Stimulated activated naive CD8-positive, alpha-beta T cell treated with anti-CD3 and anti-CD28 coated beads, Interleukin-15, Interleukin-2, amounts not matched to agents 100 U/mL and 50 U/mL, for 24 hours (primary cell): ENCODE data around the gene ARX.
A peak's percentile ranks its signal among the peaks of the same experiment; 100 is the strongest.

Experiments
- ATAC-seq: fragments of 150-1000 bp; cut with Tn5 transposase; one replicate; pipeline ENCODE4 v1.10.0; 2021
- DNase-seq: peaks from one replicate; pipeline ENCODE4 v3.0.0; 2021

Gene ARX

DNA sequence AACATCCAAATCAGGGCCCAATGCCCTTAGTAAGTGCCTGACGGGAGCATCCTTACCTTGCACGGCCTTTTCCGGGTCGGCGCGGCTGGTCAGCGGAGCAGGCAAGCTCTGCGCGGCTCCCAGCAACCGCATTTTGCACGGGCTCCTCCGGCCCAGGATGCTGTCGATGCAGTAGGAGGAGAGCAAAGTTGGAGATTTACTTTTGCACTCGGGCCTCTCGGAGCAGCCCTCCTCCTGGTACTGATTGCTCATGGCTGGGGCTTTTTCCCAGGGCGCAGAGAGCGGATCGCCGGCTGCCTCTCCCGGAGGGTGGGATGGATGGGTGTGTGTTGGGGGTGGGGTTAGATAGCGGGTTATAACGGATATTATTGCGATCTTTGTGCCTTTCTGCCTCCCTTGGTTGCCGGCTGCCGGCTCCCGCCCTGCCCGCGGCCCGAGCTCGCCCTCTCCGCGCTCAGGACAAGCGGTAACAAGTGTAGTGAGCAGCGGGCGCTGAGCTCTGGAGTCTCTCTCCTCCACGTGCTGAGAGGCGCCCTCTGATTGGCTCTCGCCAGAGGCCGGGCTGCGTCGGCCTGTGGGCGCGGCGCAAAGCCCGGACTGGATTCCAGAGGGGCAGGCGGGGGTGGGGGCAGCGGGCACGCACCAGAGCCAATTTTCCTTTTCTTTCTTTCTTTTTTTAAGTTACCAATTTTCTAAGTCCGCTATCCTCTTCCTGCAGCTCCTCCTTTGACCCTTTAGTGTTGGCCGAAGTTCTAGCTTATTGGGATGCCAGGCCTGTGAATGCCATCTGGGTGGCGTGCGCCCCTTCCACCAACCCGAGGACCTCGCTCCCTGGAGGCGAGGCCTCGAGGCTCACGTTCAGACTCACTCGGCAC lies at the start of gene ARX:
Gene ARX, minus strand, starts transcription at position 480 of the 875 bp plus-strand sequence. Its CDS starts 228 bp downstream, at position 252.
- peak; percentile 37 for DNase-seq
- ATAC-seq, result peak; percentile 86

DNA sequence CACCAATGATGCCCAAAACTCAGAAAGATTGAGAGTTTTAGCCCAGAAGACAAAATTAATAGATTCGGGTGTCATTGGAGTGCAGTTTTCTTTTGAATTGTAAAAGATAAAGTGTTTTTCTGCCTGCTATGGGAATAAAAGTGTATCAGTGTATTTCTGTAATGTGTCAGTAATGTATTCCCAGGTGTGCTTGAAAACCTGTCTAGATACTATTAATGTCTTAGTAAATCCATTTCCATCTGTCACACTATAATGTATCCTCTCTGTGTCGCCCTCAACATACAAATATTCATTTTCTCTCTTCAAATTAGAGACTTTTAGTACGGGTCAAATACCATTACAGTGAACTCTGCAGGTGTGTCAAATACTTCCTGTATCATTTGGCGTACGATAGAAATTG lies 43.5 kb upstream of the ARX start:
- ATAC-seq, result no peak
- DNase-seq, result no peak

DNA sequence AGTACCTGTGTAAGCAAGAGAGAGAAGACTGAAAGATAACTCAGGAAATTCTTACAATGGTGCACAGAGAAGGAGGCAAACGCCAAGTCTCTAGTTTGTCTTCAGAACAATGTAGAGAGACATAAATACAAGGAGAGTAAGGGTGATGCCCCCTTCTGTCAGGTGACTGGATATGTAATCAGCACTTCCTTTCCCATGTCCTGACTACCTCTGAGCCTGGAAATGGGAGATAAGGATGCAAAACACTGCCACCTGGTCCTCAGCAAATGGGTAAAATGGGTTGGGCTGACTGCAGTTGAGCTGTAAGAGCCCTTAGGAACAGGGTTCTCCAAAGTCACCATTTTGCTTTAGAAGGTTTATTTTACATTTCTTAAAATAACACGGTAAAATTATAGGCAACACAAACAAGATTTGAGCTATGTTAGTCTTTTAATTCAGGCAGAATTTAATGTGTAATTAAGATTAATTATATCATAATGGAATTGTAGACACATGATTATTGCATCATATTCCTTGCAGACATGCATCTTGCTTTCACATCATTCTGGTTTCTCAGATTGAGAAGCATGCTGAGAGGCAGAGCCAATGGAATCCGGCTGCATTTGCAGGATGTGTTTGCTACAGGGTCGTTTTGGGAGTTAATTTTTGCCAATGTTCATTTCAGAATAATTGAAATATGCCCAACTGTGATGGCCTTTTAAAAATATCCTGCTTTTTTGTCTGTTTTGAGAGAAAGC lies 37.2 kb upstream of the ARX start:
- DNase-seq (no peak), ATAC-seq (no peak)

DNA sequence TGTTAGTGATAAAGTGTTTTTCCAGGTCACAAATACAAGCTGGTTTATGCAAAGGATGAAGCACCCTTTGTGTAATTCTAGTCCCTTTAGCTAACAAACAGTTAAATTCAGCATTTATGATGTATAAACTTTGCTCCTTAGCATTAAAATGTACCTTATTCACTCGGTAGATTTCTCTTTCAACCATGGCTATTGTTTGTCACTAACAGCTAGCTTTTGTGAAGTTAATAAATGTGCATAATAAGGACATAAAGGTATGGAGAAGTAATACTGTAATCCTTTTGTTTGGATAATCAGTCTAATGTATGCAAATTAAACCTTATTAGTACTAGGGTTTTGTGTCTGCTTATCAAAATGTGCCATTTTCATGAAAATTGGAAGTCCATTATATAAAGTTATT lies 34.2 kb upstream of the ARX start:
- DNase-seq (no peak), ATAC-seq (no peak)

DNA sequence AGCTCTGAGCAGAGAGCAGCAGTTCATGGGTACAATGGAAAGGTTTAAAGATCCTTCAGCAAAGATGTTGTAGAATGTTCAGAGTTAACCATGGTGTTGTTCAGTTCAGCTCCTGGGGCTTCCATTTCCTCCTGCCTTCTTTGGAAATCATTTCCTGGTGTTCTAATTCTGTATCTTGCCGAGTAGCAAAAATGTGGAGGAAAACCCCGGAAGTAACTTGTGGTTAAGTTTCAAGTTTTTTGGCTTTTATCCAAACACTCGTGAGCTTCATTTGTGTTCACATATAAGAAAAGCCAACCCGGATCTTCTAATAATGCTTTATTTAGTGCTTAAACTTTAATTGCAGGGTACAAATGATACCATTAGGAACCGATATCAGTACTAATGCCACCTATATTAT lies 33.6 kb upstream of the ARX start:
- DNase-seq (no peak), ATAC-seq (no peak)

DNA sequence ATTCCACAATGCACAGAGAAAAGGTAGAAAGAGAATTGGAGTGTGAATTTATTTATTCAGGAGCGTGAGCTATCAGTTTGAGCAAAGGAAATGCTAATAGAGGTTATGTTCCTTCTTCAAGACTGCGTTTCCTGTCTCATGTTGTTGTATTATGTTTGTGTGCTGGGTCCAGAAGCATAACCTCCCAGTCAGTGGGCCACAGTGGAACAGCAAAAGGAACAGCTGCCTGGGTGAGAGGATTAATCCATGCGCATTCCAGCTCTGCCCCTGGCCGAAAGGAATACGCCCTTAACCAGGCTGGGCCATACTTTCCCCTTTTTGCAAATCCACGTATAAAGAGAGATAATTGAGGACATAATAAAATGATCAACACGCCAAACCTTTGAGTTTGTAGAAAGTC lies 32.4 kb upstream of the ARX start:
- no peak for ATAC-seq
- no peak for DNase-seq

DNA sequence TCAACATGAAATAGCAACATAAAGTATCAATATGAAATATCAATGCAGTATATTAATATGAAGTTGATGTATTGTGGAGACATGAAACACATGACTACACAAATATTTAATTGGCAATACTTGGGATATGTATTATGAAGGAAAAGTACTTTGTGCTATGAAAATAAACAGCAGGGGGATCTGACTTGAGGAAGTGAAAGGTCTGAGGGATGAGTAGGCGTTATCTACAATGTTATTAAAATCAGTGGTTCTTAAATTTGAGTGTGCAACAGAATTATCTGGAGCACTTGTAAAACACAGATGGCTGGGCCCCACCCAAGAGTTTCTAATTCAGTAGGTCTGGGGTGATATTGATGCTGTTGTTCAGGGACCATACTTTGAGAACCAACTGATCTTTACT lies 27.4 kb upstream of the ARX start:
- ATAC-seq, result no peak
- DNase-seq, result no peak

DNA sequence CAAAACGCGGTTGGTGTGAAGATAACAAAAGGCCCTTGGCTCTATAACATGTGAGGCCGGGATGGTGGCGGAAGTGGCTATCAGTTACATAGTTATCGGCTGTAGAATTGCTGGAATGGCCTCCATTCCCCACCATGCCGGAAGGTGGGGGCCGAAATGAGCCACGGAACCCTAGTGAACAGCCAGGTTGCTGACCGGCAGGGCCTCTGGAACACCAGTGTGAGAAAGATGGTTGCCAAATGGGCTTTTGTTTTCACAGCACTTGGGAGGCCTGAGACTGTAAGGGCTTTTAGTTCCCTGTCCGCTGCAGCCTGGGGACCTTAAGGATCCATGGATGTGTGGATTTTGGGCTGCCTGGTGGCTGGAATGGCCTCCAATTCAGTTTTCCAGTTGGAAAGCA lies 23.3 kb upstream of the ARX start:
- ATAC-seq, result no peak
- no peak for DNase-seq

DNA sequence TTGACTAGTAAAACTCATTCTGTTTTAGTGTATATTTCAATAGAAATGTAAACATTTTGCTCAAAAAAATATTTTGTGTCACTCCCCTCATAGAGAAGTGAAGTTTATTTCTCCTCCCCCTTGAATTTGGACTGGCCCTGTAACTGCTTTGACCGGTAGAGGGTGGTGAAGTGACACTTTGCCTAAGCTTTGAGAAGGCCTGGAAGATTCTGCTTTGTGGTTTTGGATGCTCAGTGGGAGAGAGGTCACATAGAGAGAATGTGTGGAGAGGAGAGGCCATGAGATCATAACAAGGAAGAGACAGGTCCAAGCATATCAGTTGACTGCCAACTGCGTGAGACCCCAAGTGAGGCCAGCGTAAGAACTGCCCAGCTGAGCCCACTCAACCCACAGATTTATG lies 19.1 kb upstream of the ARX start:
- DNase-seq (no peak), ATAC-seq (no peak)

DNA sequence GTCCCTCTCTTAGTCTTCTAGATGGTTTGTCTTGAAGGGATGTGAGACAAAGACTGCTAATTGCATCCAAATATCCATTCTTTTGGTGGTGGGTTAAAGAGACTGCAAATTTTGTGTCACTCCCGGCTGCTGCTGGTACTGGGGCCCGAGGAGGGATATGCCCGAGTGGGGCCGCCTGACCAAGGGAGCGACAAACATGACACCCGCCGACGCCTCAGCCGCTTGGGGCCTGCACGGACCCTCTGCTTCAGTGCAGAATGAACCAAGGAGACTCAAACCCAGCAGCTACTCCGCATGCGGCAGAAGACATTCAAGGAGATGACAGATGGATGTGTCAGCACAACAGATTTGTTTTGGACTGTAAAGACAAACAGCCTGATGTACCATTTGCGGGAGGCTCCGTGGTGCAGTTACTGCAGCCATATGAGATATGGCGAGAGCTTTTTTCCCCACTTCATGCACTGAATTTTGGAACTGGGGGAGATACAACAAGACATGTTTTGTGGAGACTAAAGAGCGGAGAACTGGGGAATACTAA lies 13.6 kb upstream of the ARX start:
- no peak for ATAC-seq

DNA sequence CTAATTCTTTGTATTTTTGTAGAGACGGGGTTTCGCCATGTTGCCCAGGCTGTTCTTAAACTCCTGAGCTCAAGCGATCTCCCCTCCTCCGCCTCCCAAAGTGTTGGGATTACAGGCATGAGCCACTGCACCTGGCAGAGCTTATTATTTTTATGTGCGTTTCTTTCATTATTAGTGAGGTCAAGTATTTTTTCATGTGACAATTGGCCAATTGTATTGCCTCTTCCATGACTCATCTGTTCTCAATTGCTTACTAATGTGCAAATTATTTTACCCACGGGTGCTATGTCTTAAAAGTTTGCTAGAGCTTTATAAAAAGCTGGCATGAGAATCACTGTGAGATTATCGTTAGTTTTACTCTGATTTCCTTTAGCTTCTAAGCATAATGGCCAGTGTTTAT lies 13.0 kb upstream of the ARX start:
- ATAC-seq (no peak), DNase-seq (no peak)

More for the DNA sequence above, 13.6 kb upstream of the ARX start:
- DNase-seq, result no peak

DNA sequence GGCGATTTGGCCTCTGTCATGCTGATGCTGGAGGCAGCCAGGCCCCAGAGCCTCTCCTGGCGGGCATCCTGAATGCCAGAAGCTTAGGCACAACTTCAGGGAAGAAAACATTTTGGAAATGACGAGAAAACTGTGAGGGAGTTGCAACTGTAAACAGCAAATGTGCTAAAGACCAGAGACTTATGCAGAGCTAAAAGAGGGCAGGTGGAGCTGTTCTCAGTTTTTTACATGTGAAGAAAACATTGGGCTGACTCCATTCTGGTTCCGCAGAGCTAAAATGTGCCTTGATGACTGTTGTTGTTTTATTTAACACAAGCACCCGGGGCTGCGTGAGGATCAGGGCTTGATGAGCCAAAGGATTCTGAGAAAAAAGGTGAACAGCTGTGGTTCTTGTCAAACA lies 10.8 kb upstream of the ARX start:
- DNase-seq, result no peak
- no peak for ATAC-seq

DNA sequence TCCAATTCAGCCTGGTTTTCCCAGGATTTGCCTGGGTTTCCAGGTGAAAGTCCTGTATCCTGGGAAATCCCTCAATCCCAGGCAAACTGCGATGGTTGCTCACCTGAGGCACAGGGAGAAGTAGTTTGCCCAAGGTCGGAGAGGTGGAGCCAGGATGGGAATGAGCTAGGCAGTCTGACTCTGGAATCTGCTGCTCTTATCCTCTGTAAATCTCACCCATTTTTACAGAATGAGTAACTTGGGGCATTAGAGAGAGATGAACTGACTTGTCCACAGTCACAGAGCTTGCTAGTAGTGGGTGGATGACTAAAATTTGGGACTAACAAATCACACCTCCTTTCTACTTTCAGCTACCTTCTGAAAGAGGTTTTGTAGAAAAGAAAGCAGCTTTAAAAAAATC lies 9.8 kb upstream of the ARX start:
- DNase-seq (no peak), ATAC-seq (no peak)

DNA sequence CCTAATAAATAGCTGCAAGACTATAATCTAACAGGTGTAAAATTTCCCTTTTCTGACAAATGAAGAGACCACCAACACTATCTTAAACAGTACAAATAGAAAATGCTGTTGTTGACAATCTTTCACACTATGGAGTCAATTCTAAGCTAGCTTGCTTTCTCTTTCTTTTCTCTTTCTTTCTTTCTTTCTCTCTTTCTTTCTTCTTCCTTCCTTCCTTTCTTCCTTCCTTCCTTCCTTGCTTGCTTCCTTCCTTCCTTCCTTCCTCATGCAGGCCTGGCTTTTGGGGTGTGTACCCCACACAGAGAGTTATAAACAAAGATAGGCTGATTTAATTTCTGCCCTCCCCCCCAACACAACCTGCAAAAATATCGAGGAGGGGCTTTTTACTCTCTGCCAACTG lies 8.1 kb upstream of the ARX start:
- ATAC-seq (no peak), DNase-seq (no peak)

DNA sequence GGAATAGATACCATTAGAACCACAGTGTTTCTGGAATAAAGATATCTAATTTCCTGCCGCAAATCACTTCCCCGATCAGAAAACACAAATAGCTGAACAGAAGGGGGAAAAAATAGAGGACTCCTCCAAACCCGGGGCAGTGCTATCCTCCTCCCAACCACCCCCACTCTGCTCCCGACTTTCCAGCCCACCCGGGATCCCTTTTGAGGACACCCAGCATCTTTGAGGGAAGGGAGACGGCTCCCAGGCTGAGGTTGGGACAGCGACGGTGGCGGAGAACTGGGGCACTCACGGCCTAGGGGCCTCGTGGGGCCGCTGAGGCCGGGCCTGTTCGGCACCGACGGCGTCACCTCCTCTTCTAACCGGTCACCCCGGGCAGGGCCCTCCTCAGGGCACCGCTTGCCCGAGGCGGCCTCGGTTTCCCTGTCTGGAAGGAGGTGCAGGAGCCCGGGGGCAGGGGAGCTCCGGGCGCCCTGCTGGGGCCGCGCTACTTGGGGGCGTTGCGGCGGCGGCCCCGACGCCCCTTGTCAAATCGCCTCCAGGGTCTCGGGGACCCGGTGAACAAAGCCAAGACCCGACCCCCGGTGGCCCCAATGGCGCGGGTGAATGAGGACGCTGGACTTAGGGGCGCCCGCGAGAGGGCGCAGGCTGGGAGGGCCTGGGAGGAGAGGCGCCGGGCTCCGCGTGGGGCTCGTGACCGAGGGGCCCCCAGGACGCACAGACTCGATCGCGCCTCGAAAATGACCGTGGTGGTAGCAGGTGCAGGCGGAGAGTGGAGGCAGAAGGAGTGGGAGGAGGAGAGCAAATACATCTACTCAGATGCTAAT lies 6.9 kb upstream of the ARX start:
- ATAC-seq (no peak), DNase-seq (no peak)

DNA sequence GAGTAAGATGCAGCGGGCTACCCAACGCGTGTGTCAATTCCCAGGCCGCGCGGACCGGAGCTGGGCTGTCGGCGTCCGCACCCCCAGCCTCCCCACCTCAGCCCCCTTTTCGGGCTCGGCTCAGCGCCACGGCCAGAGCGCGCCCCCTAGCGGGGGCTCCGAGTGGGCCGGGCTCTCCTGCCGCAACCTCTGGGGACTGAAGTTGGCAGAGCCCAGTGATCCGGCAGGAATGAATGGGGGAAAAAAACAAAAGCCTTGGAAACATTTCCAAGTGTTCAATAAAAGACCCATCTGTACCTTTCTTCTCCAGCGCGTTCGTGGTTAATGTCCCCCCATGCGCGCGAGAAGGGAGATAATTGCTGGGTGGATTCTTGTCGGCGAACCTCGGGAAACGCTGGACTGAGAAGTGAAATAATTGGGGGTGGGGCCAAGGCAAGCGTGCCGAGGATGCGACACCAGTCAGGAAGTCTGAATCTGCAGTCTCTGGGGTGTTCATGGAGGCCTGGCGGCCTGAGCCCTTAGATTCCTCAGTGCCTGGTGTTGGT lies 5.2 kb upstream of the ARX start:
- DNase-seq (peak; percentile 47), ATAC-seq (peak; percentile 63)

DNA sequence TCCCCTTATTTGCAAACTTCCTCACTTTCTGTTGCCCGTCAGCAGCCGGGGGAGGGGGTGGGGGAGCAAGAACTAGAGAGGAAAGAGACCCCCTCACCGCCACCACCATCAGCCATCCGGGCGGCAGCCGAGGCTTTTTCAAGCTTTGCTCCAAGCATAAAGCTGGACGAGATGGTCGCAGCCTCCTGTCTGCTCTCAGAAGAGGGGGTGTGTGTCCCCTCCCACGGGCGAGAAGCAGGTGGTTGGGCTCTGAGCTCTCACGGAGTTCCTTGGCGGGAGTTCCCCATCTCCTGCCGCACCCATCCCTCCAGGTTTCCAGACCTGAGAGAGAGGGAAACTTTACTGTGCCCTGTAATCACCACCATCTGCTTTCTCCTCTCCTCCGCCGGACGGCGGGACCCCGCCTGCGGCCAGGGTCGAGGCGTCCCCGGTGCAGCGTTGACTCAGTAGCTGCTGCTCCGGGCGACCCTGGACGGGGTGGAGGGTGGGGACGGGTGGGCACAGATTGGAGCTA lies 4.7 kb upstream of the ARX start:
- ATAC-seq (no peak), DNase-seq (no peak)

DNA sequence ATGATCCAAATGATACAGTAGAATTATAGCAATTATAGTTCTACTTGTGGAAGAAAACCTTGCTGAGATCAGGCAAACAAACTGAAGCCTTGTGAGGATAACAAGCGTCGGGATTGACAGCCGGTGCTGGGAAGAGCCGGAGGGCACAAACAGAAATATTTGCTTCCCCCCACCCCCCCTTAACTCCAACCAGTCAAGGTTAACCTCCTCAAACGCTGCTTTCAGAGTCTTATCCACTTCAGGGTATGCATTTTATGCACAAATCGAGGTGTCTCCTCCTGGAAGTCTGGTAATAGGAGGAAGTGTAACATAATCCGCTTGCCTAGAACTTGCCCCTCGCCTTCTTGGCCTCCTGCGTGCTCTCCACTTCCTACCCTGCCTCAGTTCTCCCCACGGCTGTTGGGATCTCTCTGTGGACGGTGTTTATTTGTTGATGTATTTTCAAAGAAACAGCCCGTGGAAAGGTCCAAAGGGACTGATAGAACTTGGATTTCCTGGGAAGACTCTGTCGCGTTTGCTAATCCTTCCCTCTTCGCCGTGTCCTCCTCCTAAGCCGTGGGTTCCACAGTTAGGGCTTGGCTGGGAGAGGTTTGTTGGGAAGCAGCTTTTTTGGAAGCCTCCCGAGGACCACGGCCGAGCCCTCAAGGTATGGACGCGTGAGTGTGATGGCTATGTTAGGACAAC lies 4.1 kb upstream of the ARX start:
- DNase-seq (no peak), ATAC-seq (no peak)

DNA sequence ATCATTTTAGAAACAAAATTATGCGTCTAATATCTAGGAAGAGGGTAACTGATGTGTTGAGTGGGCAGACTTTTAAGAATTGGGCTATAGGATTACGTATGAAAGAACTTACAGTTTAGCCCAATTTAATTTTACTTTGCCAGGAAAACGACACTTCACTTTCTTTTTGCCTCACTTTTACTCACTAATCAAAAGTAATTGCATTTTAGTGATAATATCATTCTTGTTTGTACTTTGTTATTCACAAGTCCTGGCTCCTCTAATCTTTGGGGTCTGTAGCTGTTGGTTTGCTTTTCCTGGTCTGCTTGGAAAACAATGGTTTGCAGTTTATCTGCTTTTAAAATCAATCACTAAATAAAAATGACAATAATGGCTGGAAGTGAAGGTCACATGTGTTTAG lies 2.9 kb upstream of the ARX start:
- DNase-seq (no peak), ATAC-seq (no peak)

DNA sequence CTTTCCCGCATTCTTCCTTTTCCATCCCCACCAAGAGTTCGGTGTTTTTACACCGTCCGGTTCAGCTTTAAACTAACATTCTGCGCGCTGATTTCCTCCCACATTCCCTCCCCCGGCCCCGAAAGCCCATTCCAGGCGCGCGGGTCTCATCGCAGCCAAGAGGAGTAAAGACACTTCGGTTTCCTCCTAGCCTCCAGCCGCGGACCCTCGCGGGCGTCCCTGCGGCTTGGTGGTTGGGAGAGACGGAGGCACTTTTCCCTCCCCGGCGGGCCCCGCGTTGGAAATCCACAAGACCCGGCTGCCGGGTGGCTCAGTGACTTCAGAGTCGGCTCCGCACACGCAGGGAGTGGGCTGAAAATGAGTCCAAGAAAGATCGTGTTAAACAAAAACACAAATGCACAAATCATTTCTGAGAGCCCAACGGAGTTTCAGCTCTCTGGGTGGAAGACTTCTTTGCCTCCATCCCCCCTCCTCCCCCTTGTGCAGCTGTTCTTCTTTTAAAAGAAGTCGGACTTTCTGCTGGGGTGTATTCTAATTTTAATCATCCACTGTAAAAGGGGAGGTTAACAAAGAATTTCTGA lies 2.0 kb upstream of the ARX start:
- ATAC-seq (no peak), DNase-seq (no peak)
